ENCODE data around the gene GOLGA6A.

GRCh38 chr15:74041311-74041756 lies 41.0 kb downstream of the GOLGA6A start:
- no peak for TF ChIP-seq CTCF (IDR thresholded peaks at IDR 0.05)
- TF ChIP-seq EZH2 (IDR thresholded peaks at IDR 0.05; ENCODE audit: borderline replicate concordance, insufficient read depth, low read depth, low read length, poor library complexity, severe bottlenecking) = no peak

Data from B cell (primary cell).